GM12878 (cell line): ENCODE results near the gene BICD1. TPM values are rescaled to one million over a fixed set of nuclear protein-coding genes. Genes with fewer than 3 reads are reported as not detected.

Experiments used
- ATAC-seq: fragments of 200-7000 bp; cut with Tn5 transposase; 3 replicates; pipeline ENCODE4 v1.9.1; 2020; ENCODE audit warnings: mild to moderate bottlenecking, moderate library complexity
- BruUV-seq: library from RNA; stranded (reverse); fragments of 400-500 nt; replicated peaks from 2 replicates; lab custom pipeline; 2021; lab: Mats Ljungman, UMichigan
- CTCF ChIA-PET: fragments of 300-600 bp; sonication (Branson Sonifier 250); formaldehyde crosslinking; extraction: SDS; loops from one replicate; lab custom pipeline; 2021; ENCODE audit warnings: inconsistent platforms; lab: Yijun Ruan, JAX
- POLR2A ChIA-PET: fragments of 350-600 bp; formaldehyde crosslinking; extraction: SDS; loops from one replicate; lab custom pipeline; 2021; ENCODE audit warnings: inconsistent platforms; lab: Charles Lee
- RAD21 ChIA-PET: fragments of 300-600 bp; sonication (Branson Sonifier 250); formaldehyde crosslinking; loops from one replicate; lab custom pipeline; 2023; ENCODE audit warnings: antibody characterized with exemption; ENCODE audit not compliant: unreplicated experiment; lab: Charles Lee
- SMC1A ChIA-PET: fragments of 300-600 bp; sonication (Branson Sonifier 250); formaldehyde crosslinking; loops from one replicate; lab custom pipeline; 2023; ENCODE audit not compliant: unreplicated experiment, uncharacterized antibody; lab: Charles Lee
- DNase-seq: peaks from one replicate; pipeline ENCODE4 v3.0.0-alpha.2; 2011; ENCODE audit warnings: low read depth, low spot score
- FAIRE-seq: peaks from 3 replicates; lab custom pipeline; 2011; peaks lifted over from hg19 to GRCh38; lab: Jason Lieb, UNC
- H2AFZ ChIP-seq: 2 replicates; pipeline ENCODE4 v1.6.0; 2011; ENCODE audit warnings: low read depth, low read length, control low read depth; ENCODE audit not compliant: control insufficient read depth
- H3K27ac ChIP-seq: 2 replicates; pipeline ENCODE4 v1.5.1; 2011; ENCODE audit warnings: control low read depth; ENCODE audit not compliant: control insufficient read depth, insufficient read depth
- H3K27me3 ChIP-seq, 2 experiments: replicated peaks in 1 of 2; 2 replicates each; pipeline versions ENCODE4 v1.6.0 to v1.6.1; 2011; ENCODE audit warnings: low read length in 1 of 2; ENCODE audit not compliant: control insufficient read depth in 2 of 2, insufficient read depth in 2 of 2
- H3K36me3 ChIP-seq, 2 experiments: 2 replicates each; pipeline ENCODE4 v1.5.1; 2011; ENCODE audit warnings: low read length in 1 of 2; ENCODE audit not compliant: control insufficient read depth in 2 of 2, insufficient read depth in 2 of 2
- H3K4me1 ChIP-seq: 2 replicates; pipeline ENCODE4 v1.6.1; 2011; ENCODE audit warnings: mild to moderate bottlenecking, low read length, moderate library complexity, mixed read lengths; ENCODE audit not compliant: control insufficient read depth, insufficient read depth
- H3K4me2 ChIP-seq: 2 replicates; pipeline ENCODE4 v1.6.0; 2011; ENCODE audit warnings: control low read depth; ENCODE audit not compliant: control insufficient read depth, insufficient read depth
- H3K4me3 ChIP-seq: fragments of 200-600 bp; sonication (generic); 2 replicates; pipeline ENCODE4 v1.5.1; 2016
- H3K79me2 ChIP-seq: 2 replicates; pipeline ENCODE4 v1.6.0; 2011; ENCODE audit warnings: low read length; ENCODE audit not compliant: control insufficient read depth, insufficient read depth
- H3K9ac ChIP-seq: 2 replicates; pipeline ENCODE4 v1.8.0; 2011; ENCODE audit warnings: low read length, control low read depth, mixed read lengths; ENCODE audit not compliant: control insufficient read depth, insufficient read depth
- H3K9me3 ChIP-seq: replicated peaks from 3 replicates; pipeline ENCODE4 v1.5.1; 2011; ENCODE audit warnings: mild to moderate bottlenecking, low read length; ENCODE audit not compliant: control insufficient read depth, insufficient read depth
- H4K20me1 ChIP-seq: 2 replicates; pipeline ENCODE4 v1.6.0; 2011; ENCODE audit not compliant: control insufficient read depth, insufficient read depth
- CUX1 ChIP-seq: IDR thresholded peaks from 2 replicates; pipeline ENCODE4 v1.6.1; 2012; ENCODE audit warnings: improper control_type of control experiment, low read depth, low read length; ENCODE audit not compliant: insufficient replicate concordance
- RFX5 ChIP-seq: IDR thresholded peaks from 2 replicates; pipeline ENCODE4 v1.6.1; 2011; ENCODE audit warnings: low read depth, low read length, improper control_type of control experiment
- WGBS: methylation state at CpG from one replicate; pipeline ENCODE4 v1.1.6; 2016; ENCODE audit warnings: low lambda C conversion rate; ENCODE audit not compliant: insufficient replicate concordance, insufficient coverage; ENCODE audit errors: missing lambda C conversion rate; 5-methylcytosine and 5-hydroxymethylcytosine counted together
- in situ Hi-C: fragments of 300-500 bp; cut with MboI; formaldehyde crosslinking; loops from 9 replicates; pipeline ENCODE4 v1.14.3; 2018; ENCODE audit warnings: mixed read lengths
- intact Hi-C: fragments of 100-400 bp; cut with micrococcal nuclease; formaldehyde crosslinking; loops from one replicate; pipeline ENCODE4 v1.14.2; 2022; ENCODE audit not compliant: unreplicated experiment
- polyA plus RNA-seq, 11 experiments: library from polyadenylated mRNA; depleted of rRNA in 4 of 11; unstranded in 6 of 11; stranded (reverse) in 5 of 11; fragments of >200 nt; fragmentation: Nextera tagmentation in 4 of 11; fragmentation: Illumina TruSeq in 1 of 11; extraction: Ambion mirVana in 4 of 11; extraction: Trizol in 1 of 11; gene quantifications; 1 replicate in 1 of 11; 2 replicates in 10 of 11; pipeline versions ENCODE4 v1.2.1 to v1.2.3, GENCODE V29; 2011 to 2016; ENCODE audit warnings: inconsistent platforms in 2 of 11, missing spikeins in 2 of 11, low read depth in 1 of 11
- total RNA-seq, 4 experiments: library from RNA; depleted of rRNA in 3 of 4; stranded (reverse); fragments of >200 nt in 3 of 4; fragmentation: Illumina TruSeq in 1 of 4; extraction: Trizol in 1 of 4; gene quantifications; 2 replicates each; pipeline versions ENCODE4 v1.2.1 to v1.2.3, GENCODE V29; 2013 to 2021

BICD1 gene
- total and polyA plus RNA-seq, 10 of the 15 experiments (the other 5 are each of a cell fraction or from before 2014, with no cell fraction given): 4.7 to 32.5 (median 14.4) TPM

GRCh38 chr12:32281098-32281497 is 174.5 kb downstream of the BICD1 start (continued):
- TF ChIP-seq CUX1: no peak

GRCh38 chr12:32284561-32284960 is 177.9 kb downstream of the BICD1 start:
- H3K27me3 ChIP-seq: no peaks in the 10 kb centered on the region
- POLR2A ChIA-PET: no interaction called here
- H4K20me1 ChIP-seq: no peaks in the 10 kb centered on the region
- no peaks in the 10 kb centered on the region for H3K36me3 ChIP-seq
- WGBS: 100% methylated on average over 9 of the region's 9 CpGs
- CTCF ChIA-PET: interaction anchor here (1.3 kb wide), 1 partner anchor 28 kb away, joined by 4 read pairs; no protein-coding TSS in a partner anchor
- no peaks in the 10 kb centered on the region for H3K4me1 ChIP-seq
- H2AFZ ChIP-seq: no peak overlapping the region
- intact Hi-C loops (no loop called here), in situ Hi-C loops (no loop called here)
- no peaks in the 10 kb centered on the region for H3K79me2 ChIP-seq
- BruUV-seq: no TSS peak
- no peak for DNase-seq
- RAD21 ChIA-PET: no interaction called here
- no peak for ATAC-seq
- H3K9ac ChIP-seq: no peak overlapping the region
- H3K4me2 ChIP-seq: no peak overlapping the region
- no peak overlapping the region for H3K4me3 ChIP-seq
- H3K9me3 ChIP-seq: no peaks in the 10 kb centered on the region; the same call in 2 of the 3 replicates
- no peak for TF ChIP-seq RFX5
- no peak overlapping the region for H3K27ac ChIP-seq
- no peak for FAIRE-seq
- SMC1A ChIA-PET: no interaction called here
